Suppressor macrophage treated with lipopolysaccharide for 4 hours (primary cell): Measurements from ENCODE around the gene PLCB2.
A peak's percentile ranks its signal among the peaks of the same experiment; 100 is the strongest.

Source experiments
- DNase-seq: peaks from one replicate; pipeline ENCODE4 v3.0.0-alpha.2; 2020

PLCB2 gene

GRCh38 chr15:40301467-40302179 lies 6.1 kb downstream of the PLCB2 start:
- no peak for DNase-seq

DNA sequence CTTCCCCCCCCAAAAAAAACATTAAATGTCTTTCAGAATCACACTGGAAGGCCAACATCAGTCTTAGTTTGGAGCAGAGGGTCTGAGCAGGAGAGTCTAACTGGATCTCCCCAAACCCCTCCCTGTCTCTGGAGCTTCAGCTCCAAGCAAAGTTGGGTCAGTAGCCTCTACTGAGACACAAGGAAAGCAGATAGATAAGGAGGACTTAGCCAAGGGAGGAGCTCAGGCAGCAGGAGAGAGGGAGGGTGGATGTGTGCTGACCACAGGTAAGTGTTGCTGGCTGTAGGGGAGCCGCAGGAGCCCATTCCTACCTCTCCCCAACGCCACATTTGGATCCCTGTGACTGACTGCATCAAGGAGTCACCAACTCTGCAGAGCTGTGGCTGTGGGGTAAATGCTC lies 7.0 kb downstream of the PLCB2 start:
- no peak for DNase-seq

- no peak for DNase-seq
These were observed 7.4 kb downstream of the PLCB2 start for GRCh38 chr15:40300367-40300766.

GRCh38 chr15:40298216-40298935 lies 9.4 kb downstream of the PLCB2 start:
- DNase-seq = no peak

- DNase-seq = no peak
These were observed 10.4 kb downstream of the PLCB2 start for GRCh38 chr15:40297356-40297755.

- DNase-seq = no peak
These were observed 11.0 kb downstream of the PLCB2 start for GRCh38 chr15:40296561-40297230.

GRCh38 chr15:40295877-40296560 lies 11.7 kb downstream of the PLCB2 start:
- no peak for DNase-seq

DNA sequence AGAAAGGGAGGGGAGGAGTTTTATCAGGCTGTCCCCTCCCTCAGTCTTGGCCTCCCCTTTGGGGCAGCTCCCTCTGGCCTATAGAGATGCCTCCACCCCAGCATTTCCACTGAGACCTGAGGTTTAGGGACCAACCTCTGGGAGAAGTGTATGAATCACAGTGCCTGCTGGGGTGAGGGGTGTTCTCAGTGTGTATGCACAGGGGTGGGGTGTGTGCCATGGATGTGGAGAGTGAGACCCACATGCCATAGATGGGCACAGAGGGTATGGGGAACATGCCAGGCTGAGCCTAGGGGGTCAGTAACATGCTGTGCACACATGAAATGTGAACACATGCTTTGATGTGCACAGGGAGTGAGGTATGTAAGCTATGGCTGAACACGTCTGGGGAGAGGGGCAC lies 12.4 kb downstream of the PLCB2 start:
- no peak for DNase-seq

- no peak for DNase-seq
These were observed 13.5 kb downstream of the PLCB2 start for GRCh38 chr15:40293905-40294895.

GRCh38 chr15:40293006-40293405 lies 14.7 kb downstream of the PLCB2 start:
- DNase-seq = no peak

GRCh38 chr15:40292246-40292645 lies 15.5 kb downstream of the PLCB2 start:
- DNase-seq = no peak

- no peak for DNase-seq
These were observed 16.7 kb downstream of the PLCB2 start for GRCh38 chr15:40290918-40291574.

DNA sequence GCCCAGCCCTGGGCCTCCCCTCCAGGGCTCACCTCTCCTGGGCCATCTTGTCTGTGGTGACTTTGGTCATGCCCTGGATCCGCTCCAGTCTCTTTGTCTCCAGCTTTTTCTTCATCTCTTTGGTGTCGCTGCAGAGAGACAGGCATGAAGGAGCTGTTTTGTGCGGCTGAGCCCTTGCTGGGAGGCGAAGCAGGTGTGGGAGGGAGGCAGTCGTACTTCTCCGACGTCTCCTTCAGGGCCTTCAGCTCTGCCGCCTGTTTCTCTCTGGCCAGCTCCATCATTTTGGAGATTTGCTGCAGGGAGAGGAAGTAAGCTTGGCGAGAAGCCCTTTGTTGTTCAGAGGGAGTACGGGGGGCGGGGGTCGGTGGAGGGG lies 17.2 kb downstream of the PLCB2 start:
- no peak for DNase-seq

DNA sequence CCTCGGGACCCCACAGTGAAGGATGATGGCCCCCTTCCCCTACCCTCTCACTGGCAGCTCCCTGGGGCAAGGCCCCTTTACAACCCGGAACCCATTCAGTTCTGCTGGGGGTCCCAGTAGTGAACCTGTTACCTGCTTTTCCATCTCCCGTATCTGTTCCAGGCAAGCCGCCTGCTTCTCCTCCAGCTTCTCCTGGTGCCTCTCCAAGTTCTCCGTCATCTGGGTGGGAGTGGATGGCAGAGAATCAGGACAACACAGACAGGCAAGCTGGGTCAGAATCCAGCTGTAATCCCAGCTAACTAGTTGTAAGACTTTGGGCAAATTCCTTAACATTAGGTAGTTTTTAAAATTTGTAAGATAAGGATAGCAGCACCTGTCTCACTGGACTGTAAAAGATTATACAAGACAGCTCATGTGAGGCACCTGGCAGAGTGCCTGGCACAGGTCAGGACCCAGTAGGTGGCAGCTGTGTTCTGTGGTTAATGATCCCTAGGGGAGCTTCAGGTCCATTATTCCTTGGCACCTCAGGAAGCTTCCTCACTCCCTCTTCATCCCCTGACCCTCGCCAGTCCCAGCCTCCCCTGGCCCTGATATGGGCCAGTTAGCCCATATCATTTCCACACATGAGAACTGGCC lies 18.5 kb downstream of the PLCB2 start:
- no peak for DNase-seq

GRCh38 chr15:40287968-40288367 lies 19.8 kb downstream of the PLCB2 start:
- no peak for DNase-seq

GRCh38 chr15:40287505-40287904 lies 20.2 kb downstream of the PLCB2 start:
- DNase-seq = peak; percentile 73

DNA sequence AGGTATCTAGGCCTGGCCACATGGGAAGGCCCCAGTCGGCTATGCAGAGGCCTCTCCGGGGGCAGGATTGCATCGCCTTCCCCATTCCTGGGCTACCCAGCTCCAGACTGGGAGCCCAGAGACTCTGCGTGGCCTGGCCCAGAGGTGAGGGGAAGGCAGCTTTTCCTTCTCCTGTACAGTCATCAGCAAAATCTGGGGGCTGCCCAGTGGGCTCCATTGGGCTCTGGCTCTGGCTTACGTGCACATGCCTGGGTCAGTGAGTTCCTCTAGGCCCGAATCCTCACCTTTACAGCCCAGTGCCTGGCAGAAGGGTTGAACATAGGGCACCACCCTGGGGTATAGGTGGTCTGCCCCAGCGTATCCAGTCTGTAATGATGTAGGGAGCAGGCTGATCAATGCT lies 20.9 kb downstream of the PLCB2 start:
- no peak for DNase-seq

- peak; percentile 69 for DNase-seq
These were observed 21.6 kb downstream of the PLCB2 start for GRCh38 chr15:40286061-40286532.

DNA sequence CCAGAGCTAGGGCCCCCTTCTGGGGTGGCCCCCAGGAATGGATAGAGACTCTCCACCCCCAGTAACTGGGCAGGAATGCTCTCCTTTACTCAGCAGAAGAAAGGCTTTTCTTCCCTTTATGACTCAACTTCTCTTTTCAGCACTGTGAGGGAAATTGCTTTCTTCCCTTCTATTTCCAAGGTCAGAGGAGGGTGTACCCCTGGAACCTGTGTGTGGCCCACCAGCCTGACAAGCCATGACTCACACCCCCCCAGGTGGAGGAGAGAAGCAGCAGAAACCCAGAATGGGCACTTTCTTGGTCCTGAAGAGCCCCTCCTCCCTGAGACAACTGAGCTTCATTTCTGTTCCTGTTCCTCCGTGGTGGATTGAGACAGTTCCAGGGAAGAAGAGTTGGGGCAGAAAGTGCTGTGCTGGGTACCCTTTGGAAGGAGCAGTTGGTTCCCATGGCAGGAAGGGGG lies 22.2 kb downstream of the PLCB2 start:
- peak; percentile 49 for DNase-seq

DNA sequence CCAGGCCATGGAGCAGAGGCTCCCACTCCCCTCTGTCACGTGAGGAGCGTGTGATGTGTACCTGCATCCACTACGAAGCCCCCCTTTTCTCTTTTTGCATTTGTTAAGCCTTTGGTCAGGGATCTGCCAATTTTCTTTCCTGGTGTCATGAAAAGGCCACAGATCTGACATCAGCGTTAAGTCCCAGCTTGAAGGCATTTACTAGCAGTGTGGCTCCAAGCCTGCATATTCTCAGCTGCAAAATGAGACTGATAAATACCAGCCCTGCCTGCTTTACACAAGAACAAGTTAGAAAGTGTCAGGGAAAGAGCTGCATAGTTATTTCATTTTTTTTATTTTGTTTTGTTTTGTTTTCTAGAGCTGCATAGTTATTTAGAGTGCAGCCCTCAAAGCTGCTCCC lies 22.6 kb downstream of the PLCB2 start:
- DNase-seq = no peak
